Testis (tissue), 3 donors: ENCODE results near the gene KIF11. TPM values are rescaled to one million over a fixed set of nuclear protein-coding genes. Genes with fewer than 3 reads are reported as not detected.
"Not testable (repeated sequence)": the region's sequence is repeated elsewhere in the genome, so short reads cannot be mapped to it uniquely, and the experiment has no call there.

Source experiments
- DNase-seq: peaks from one replicate; pipeline ENCODE4 v3.0.0-alpha.2; 2019
- H3K27ac ChIP-seq, 2 donors: fragments of 200-600 bp; sonication (generic); one replicate each; pipeline ENCODE4 v1.5.1; 2019
- H3K27me3 ChIP-seq: fragments of 200-600 bp; sonication (generic); one replicate; pipeline ENCODE4 v1.5.1; 2019
- H3K36me3 ChIP-seq: fragments of 200-600 bp; sonication (generic); one replicate; pipeline ENCODE4 v1.5.1; 2017; ENCODE audit warnings: low read depth; ENCODE audit errors: missing control alignments
- H3K4me1 ChIP-seq: fragments of 200-600 bp; sonication (generic); one replicate; pipeline ENCODE4 v1.5.1; 2019
- H3K4me3 ChIP-seq, 2 donors: fragments of 200-600 bp; sonication (generic); one replicate each; pipeline ENCODE4 v1.5.1; 2017 to 2019
- H3K9me3 ChIP-seq: fragments of 200-600 bp; sonication (generic); one replicate; pipeline ENCODE4 v1.5.1; 2017
- POLR2A ChIP-seq: fragments of 450-650 bp; IDR thresholded peaks from one replicate; pipeline ENCODE4 v1.6.1; 2017; ENCODE audit warnings: antibody characterized with exemption, mild to moderate bottlenecking, moderate library complexity
- WGBS, 2 donors: methylation state at CpG; one replicate each; pipeline ENCODE4 v1.1.5; 2018; 5-methylcytosine and 5-hydroxymethylcytosine counted together
- intact Hi-C: fragments of 100-400 bp; cut with DNase I; formaldehyde crosslinking; loops from one replicate; pipeline ENCODE4 v1.15.1; 2023; ENCODE audit warnings: low total_unique reads
- polyA plus RNA-seq: library from polyadenylated mRNA; stranded (reverse); fragments of 350-450 nt; fragmentation: Illumina TruSeq; extraction: RNeasy Lipid Tissue Mini Kit (QIAGEN cat#74804); gene quantifications from one replicate; pipeline ENCODE4 v1.2.3, GENCODE V29; 2014; ENCODE audit warnings: low read depth, low replicate concordance; ENCODE audit not compliant: insufficient read depth
- total RNA-seq, 2 donors: library from RNA; depleted of rRNA; stranded (reverse); fragments of >200 nt; gene quantifications; one replicate each; pipeline ENCODE4 v1.2.3, GENCODE V29; 2016
- TF ChIP-seq, protein P1 (sequence below), 3 experiments: fragments of 450-650 bp in 2 of 3; fragments of 200-600 bp in 1 of 3; sonication (generic) in 1 of 3; IDR thresholded peaks; one replicate each; pipeline ENCODE4 v1.5.1; 2016 to 2019; ENCODE audit warnings: antibody characterized with exemption in 3 of 3, mild to moderate bottlenecking in 2 of 3, moderate library complexity in 1 of 3

The KIF11 gene
- total and polyA plus RNA-seq, 3 donors from 2014 or later = 11.5 to 14.6 (median 13.6) TPM

DNA sequence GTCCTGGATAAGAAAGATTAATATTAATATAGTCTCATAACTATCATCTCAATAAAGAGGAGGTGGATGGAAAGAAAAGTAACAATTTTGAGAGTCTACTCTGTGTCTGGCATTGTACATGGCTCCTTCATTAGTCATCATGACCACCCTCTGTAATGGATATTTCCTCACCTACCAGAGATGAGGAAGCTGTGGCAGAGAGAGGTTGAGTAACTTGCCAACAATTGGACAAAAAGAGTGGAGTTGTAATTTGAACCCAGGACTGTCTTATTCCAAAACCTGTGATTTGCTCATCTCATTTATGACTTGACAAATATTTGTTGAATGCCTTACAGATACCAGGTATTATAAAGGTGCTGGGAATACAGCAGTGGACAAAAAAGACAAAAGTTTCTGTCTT is 17.0 kb upstream of the KIF11 start:
- TF ChIP-seq, protein P1, sequence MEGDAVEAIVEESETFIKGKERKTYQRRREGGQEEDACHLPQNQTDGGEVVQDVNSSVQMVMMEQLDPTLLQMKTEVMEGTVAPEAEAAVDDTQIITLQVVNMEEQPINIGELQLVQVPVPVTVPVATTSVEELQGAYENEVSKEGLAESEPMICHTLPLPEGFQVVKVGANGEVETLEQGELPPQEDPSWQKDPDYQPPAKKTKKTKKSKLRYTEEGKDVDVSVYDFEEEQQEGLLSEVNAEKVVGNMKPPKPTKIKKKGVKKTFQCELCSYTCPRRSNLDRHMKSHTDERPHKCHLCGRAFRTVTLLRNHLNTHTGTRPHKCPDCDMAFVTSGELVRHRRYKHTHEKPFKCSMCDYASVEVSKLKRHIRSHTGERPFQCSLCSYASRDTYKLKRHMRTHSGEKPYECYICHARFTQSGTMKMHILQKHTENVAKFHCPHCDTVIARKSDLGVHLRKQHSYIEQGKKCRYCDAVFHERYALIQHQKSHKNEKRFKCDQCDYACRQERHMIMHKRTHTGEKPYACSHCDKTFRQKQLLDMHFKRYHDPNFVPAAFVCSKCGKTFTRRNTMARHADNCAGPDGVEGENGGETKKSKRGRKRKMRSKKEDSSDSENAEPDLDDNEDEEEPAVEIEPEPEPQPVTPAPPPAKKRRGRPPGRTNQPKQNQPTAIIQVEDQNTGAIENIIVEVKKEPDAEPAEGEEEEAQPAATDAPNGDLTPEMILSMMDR (IDR thresholded peaks at IDR 0.05) = no peak
- TF ChIP-seq POLR2A = no peak
- no peak overlapping the region for H3K4me3 ChIP-seq
- H3K9me3 ChIP-seq = no peaks in the 10 kb centered on the region
- peaks cover 3% of the 10 kb centered on the region for H3K4me1 ChIP-seq
- intact Hi-C loops = loop anchor here (10.0 kb wide), 1 partner anchor 61 kb away; no protein-coding TSS in a partner anchor
- H3K27me3 ChIP-seq = no peaks in the 10 kb centered on the region
- H3K27ac ChIP-seq = no peak overlapping the region
- no peak for DNase-seq
- no peaks in the 10 kb centered on the region for H3K36me3 ChIP-seq

DNA sequence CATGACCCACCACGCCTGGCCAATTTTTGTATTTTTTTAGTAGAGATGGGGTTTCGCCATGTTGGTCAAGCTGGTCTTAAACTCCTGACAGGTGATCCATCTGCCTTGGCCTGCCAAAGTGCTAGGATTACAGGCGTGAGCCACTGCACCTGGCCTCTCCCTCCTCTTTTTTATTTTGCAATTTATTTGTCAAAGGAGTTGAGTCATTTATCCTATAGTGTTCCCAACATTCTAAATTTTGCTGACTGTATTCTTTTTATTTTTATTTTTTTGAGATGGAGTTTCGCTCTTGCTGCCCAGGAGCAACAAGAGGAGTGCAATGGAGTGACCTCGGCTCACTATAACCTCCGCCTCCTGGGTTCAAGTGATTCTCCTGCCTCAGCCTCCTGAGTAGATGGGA is 10.6 kb upstream of the KIF11 start:
- WGBS, 2 donors = 92 to 96% methylated on average over 6 of the region's 6 CpGs
- H3K36me3 ChIP-seq, H3K27ac ChIP-seq, intact Hi-C loops, H3K4me1 ChIP-seq, H3K9me3 ChIP-seq, H3K27me3 ChIP-seq, DNase-seq, H3K4me3 ChIP-seq: not testable (repeated sequence)

DNA sequence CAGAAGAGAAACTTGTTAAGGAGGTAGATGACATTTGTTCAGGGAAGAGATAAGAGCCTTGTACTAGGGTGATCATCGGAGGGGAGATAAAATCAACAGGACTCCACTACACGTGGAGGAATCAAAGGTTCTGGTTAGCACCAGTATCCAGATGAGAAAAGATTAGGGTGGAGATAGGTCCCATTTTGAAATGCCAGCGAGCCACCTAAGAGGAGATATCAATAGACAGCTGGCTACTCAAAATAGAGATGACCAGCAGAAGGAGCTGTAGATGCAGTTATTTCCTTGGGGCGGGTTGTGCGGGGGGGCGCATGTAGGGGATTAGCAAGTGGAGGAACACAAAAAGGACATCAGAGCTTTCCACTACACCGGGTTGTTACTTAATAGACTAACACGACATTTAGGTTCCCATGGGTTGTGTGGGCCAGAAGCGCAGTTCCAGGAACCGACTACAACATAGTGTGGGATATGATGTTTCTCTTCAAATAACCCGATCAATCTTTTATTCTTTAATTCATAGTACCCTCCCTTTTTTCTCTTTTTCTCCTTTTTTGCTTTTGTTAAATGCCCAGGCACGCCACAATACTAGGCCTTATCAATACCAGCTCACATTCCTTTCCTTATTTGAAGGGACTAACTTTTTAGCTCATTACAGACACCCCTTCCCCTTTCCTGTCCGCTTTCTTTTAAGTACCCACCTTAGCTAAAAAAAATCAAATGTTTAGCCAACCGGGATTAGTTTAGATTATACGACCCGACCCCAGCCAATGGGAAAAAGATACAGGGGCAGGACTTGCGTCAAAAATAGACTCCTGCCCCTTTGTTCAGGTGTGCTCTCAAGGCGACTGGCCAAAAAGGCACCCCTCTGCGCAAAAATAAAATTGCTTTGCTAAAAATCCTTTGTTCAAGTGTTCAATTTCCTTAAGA is 2.0 kb upstream of the KIF11 start:
- no peaks in the 10 kb centered on the region for H3K27me3 ChIP-seq
- no peaks in the 10 kb centered on the region for H3K9me3 ChIP-seq
- peak overlapping the region; percentile 86 to 98 for H3K27ac ChIP-seq
- no peaks in the 10 kb centered on the region for H3K36me3 ChIP-seq
- TF ChIP-seq, protein P1 (IDR thresholded peaks at IDR 0.05) = peak in 2 of 3 experiments; percentile 23 to 42
- TF ChIP-seq POLR2A = no peak
- H3K4me1 ChIP-seq = no peaks in the 10 kb centered on the region
- DNase-seq = peak; percentile 82
- peak overlapping the region; percentile 69 to 75 for H3K4me3 ChIP-seq
- 23 to 24% methylated on average over 19 of the region's 19 CpGs for WGBS, 2 donors
- intact Hi-C loops = no loop called here

DNA sequence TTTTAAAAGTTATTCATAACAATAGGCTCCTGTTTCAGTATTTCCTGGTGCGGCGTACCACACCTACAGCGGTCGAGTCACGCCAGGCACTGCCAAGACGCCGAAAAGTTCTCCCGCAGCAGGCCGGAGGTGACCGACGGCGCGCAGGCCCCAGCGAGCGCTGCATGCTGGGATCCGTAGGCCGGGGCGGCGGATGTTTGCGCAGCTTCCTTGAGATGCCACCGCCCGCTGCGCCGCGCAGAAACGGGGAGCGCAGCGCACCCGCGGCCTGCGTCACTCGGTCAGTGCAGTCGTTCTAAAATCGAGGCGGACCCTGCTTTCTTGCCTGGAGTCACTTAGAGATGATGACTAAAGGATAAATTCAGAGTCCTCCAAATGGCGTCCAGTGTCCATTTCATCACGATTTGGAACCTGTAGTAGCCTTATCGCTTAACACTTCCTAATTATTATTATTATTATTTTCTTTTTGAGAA is 1.3 kb upstream of the KIF11 start:
- peak; percentile 94 for DNase-seq
- 1% methylated on average over 23 to 38 of the region's 38 CpGs for WGBS, 2 donors
- peak overlapping the region; percentile 86 to 98 for H3K27ac ChIP-seq
- intact Hi-C loops = no loop called here
- no peaks in the 10 kb centered on the region for H3K36me3 ChIP-seq
- TF ChIP-seq, protein P1 (IDR thresholded peaks at IDR 0.05) = no peak
- TF ChIP-seq POLR2A = peak; percentile 46
- H3K27me3 ChIP-seq = no peaks in the 10 kb centered on the region
- H3K4me3 ChIP-seq = peak overlapping the region; percentile 69 to 75
- no peaks in the 10 kb centered on the region for H3K9me3 ChIP-seq
- H3K4me1 ChIP-seq = no peaks in the 10 kb centered on the region

DNA sequence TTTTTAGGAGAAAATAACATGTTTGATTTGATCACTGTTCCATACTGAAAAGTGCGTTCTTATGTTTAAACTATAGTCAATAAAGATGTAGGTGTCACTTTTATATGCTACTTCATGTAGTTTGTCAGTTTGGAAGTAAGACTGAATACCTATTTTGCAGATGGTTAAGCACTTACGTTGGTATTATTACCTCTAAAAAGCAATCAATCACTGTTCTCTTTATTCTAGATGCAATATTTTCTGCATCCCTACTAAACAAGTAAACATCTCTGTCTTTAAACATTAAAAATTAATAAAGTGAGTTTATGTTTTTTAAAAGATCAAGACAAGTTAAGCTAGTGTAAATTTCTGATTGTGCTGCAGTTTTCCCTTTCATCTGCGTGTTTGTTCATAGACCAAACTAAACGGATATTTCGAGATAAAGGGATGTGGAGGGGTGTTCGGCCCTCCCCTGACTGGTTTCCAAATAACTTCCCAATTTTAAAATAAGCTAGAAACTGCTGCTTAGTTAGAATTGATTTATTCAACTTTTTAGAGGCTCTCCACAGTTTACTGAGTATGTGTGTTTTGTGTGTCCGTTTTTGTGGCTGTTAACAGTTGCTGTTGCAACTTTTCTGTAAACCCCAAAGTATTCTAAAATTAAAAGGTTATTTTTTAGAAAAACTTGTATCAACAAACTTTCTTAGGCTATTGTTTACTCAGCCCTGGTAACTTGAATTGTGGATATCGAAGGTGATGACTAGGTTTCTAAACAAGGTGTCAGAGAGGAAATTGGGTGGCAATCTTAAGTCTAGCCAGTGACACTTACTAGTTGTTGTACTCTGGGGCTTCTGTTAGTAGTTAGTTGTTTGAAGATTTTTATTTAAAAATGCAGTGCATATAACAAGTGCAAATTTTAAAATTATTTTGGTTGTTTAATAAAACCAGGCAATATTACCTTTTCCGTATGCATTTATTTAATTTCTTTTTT is 974 bp downstream of the KIF11 start:
- H3K4me3 ChIP-seq = peak overlapping the region; percentile 69 to 75
- no peak for TF ChIP-seq POLR2A
- TF ChIP-seq, protein P1 (IDR thresholded peaks at IDR 0.05) = no peak
- DNase-seq = no peak
- no peaks in the 10 kb centered on the region for H3K27me3 ChIP-seq
- peak overlapping the region in 1 of 2 donors; percentile 98 for H3K27ac ChIP-seq
- no peaks in the 10 kb centered on the region for H3K9me3 ChIP-seq
- H3K4me1 ChIP-seq = no peaks in the 10 kb centered on the region
- H3K36me3 ChIP-seq = no peaks in the 10 kb centered on the region
- intact Hi-C loops = no loop called here
- WGBS, 2 donors = 12 to 13% methylated on average over 9 of the region's 9 CpGs
